Measurements from ENCODE around the gene PDIA6. TPM values are rescaled to one million over a fixed set of nuclear protein-coding genes. Genes with fewer than 3 reads are reported as not detected.
"Not testable (repeated sequence)": the region's sequence is repeated elsewhere in the genome, so short reads cannot be mapped to it uniquely, and the experiment has no call there.

PDIA6 gene
- polyA plus RNA-seq, 4 donors = 24.4 to 311 (median 165) TPM

DNA sequence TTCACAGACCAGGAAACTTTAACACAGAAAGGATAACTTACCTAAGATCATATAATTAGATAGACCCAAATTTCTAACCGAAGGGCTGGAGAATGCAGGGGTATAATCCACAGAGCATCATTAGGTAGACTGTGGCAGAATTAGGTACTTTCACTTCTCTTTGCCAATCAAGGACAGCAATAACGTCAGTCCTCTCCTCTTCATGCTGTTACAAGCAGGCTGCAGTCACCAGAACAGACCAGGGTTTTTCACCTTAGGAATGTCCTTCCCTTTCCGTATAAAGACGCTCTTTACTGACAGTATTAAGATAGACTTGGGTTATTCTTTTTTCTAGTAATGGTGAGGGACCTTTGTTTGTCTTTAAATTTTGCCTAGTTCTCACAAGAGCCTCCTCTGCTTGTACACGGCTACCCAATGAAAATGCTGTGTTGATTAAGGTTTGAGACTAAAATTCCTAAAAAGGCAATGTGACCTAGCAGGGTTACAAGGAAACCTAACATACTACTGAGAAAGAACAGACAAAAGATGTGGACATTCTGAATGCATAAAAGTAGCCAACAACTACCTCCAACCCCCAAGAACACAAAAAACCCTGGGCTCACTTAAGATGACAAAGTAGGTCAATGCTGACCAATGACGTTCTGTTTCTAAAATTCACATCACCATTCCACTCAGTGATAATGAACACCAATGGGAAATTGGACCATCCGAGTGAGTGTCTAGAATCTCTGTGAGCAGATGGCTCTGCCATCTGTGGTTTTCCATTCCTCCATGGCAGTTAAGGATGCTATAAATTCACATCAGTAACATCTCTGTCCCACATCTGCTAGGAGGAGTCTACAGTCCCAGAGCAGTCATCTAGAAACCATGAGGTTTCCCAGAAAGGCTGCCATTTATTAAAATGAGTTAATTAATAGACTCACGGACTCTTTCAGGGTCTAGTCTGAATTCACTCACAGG lies 2.1 kb downstream of the PDIA6 start:
- DNase-seq = peak; percentile 27 to 30
- Histone ChIP-seq H3K4me1 (ENCODE audit: control insufficient read depth in 3 of 3, insufficient read depth in 2 of 3, low read depth in 1 of 3, low read length in 2 of 3) (peaks cover 3 to 25% (median 9%) of the 10 kb centered on the region in 3 donors), H3K9me3 (ENCODE audit: control insufficient read depth in 2 of 2, insufficient read depth in 1 of 2, low read depth in 1 of 2, low read length in 1 of 2) (no peaks in the 10 kb centered on the region), H3K27ac (ENCODE audit: low read depth in 1 of 3, low read length in 2 of 3) (peak overlapping the region in 1 of 3 donors; percentile 55), H3K36me3 (ENCODE audit: control insufficient read depth in 3 of 3, insufficient read depth in 2 of 3, low read depth in 1 of 3, low read length in 3 of 3) (peaks cover 0 to 12% (median 2%) of the 10 kb centered on the region in 3 donors), H3K27me3 (ENCODE audit: control insufficient read depth in 3 of 3, insufficient read depth in 3 of 3, low read length in 3 of 3) (no peaks in the 10 kb centered on the region), H3K4me3 (ENCODE audit: low read depth in 1 of 3, low read length in 3 of 3) (peak overlapping the region in 1 of 3 donors; percentile 80)
- no peak for FAIRE-seq
- WGBS, 3 donors = 20 to 28% (median 23%) methylated on average over 8 of the region's 8 CpGs

DNA sequence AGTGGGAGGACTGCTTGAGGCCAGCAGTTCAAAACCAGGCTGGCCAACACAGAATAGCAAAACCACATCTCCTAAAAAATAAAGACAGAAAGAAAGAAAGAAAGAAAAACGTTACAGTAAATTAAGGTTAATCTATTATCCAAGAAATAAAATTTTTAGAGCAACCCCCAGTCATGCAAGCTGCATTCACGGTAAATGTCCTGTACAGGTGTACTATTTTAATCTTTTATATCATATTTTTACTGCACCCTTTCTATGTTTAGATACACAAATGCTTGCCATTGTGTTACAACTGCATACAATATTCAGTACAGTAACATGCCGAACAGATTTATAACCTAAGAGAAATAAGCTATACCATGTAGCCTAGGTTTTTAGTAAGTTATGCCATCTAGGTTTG lies 6.0 kb downstream of the PDIA6 start:
- WGBS, 3 donors = 53 to 76% (median 67%) methylated on average over 3 of the region's 3 CpGs
- no peak overlapping the region for H3K27ac ChIP-seq (ENCODE audit: low read depth in 1 of 3, low read length in 2 of 3)
- FAIRE-seq (no peak), DNase-seq (no peak)
- no peaks in the 10 kb centered on the region for H3K9me3 ChIP-seq (ENCODE audit: control insufficient read depth in 2 of 2, insufficient read depth in 1 of 2, low read depth in 1 of 2, low read length in 1 of 2)
- no peak overlapping the region for H3K4me3 ChIP-seq (ENCODE audit: low read depth in 1 of 3, low read length in 3 of 3)
- H3K27me3 ChIP-seq (ENCODE audit: control insufficient read depth in 3 of 3, insufficient read depth in 3 of 3, low read length in 3 of 3) = no peaks in the 10 kb centered on the region
- H3K36me3 ChIP-seq (ENCODE audit: control insufficient read depth in 3 of 3, insufficient read depth in 2 of 3, low read depth in 1 of 3, low read length in 3 of 3) = peaks cover 2 to 17% (median 2%) of the 10 kb centered on the region in 3 donors
- peaks cover 3 to 25% (median 3%) of the 10 kb centered on the region in 3 donors for H3K4me1 ChIP-seq (ENCODE audit: control insufficient read depth in 3 of 3, insufficient read depth in 2 of 3, low read depth in 1 of 3, low read length in 2 of 3)

DNA sequence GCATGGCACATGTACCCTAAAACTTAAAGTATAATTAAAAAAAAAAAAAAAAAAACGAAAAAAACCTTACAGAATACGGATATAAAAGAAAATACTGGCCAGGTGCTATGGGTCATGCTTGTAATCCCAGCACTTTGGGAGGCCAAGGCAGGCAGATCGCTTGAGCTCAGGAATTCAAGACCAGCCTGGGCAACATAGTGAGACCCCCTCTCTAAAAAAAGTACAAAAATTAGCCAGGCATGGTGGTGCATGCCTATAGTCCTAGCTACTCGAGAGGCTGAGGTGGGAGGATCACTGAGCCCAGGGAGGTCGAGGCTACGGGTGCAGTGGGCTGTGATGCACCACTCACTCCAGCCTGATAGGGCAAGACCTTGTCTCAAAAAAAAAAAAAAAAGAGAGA lies 6.6 kb downstream of the PDIA6 start:
- FAIRE-seq; H3K9me3 ChIP-seq (ENCODE audit: control insufficient read depth in 2 of 2, insufficient read depth in 1 of 2, low read depth in 1 of 2, low read length in 1 of 2); H3K27me3 ChIP-seq (ENCODE audit: control insufficient read depth in 3 of 3, insufficient read depth in 3 of 3, low read length in 3 of 3); H3K27ac ChIP-seq (ENCODE audit: low read depth in 1 of 3, low read length in 2 of 3); DNase-seq; H3K4me3 ChIP-seq (ENCODE audit: low read depth in 1 of 3, low read length in 3 of 3): not testable (repeated sequence)
- H3K4me1 ChIP-seq (ENCODE audit: control insufficient read depth in 3 of 3, insufficient read depth in 2 of 3, low read depth in 1 of 3, low read length in 2 of 3) = peaks cover 3 to 20% (median 3%) of the 10 kb centered on the region in 3 donors
- peaks cover 2 to 18% (median 4%) of the 10 kb centered on the region in 3 donors for H3K36me3 ChIP-seq (ENCODE audit: control insufficient read depth in 3 of 3, insufficient read depth in 2 of 3, low read depth in 1 of 3, low read length in 3 of 3)
- WGBS, 3 donors = 90 to 95% (median 95%) methylated on average over 6 of the region's 6 CpGs

DNA sequence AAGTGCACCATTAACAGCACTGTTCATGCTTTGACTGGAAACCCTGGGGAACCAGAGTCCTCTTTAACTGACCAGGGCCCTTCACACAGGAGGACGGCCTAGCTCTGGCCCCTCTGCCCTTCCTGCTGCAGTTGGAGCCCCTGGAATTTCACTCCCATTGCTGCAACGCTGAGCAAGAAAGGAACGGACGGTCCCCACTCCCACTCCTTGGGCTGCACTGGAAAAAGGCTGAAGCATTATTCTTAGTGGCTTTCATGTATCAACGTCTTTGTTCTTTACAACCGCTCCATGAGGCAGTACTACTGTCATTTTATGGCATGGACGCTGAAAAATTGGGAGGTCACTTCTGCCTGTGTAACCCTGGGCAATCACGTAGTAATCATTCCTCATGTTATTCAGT lies 9.9 kb downstream of the PDIA6 start:
- Histone ChIP-seq H3K4me1 (ENCODE audit: control insufficient read depth in 3 of 3, insufficient read depth in 2 of 3, low read depth in 1 of 3, low read length in 2 of 3) (peaks cover 0 to 3% (median 3%) of the 10 kb centered on the region in 3 donors), H3K9me3 (ENCODE audit: control insufficient read depth in 2 of 2, insufficient read depth in 1 of 2, low read depth in 1 of 2, low read length in 1 of 2) (no peaks in the 10 kb centered on the region), H3K4me3 (ENCODE audit: low read depth in 1 of 3, low read length in 3 of 3) (no peak overlapping the region), H3K36me3 (ENCODE audit: control insufficient read depth in 3 of 3, insufficient read depth in 2 of 3, low read depth in 1 of 3, low read length in 3 of 3) (peaks cover 2 to 24% (median 10%) of the 10 kb centered on the region in 3 donors), H3K27ac (ENCODE audit: low read depth in 1 of 3, low read length in 2 of 3) (no peak overlapping the region), H3K27me3 (ENCODE audit: control insufficient read depth in 3 of 3, insufficient read depth in 3 of 3, low read length in 3 of 3) (no peaks in the 10 kb centered on the region)
- no peak for FAIRE-seq
- DNase-seq = no peak
- 79 to 82% (median 80%) methylated on average over 8 of the region's 8 CpGs for WGBS, 3 donors

GRCh38 chr2:10800163-10800562 lies 12.4 kb downstream of the PDIA6 start:
- 97 to 99% (median 98%) methylated on average over 4 of the region's 4 CpGs for WGBS, 3 donors
- Histone ChIP-seq H3K27me3 (ENCODE audit: control insufficient read depth in 3 of 3, insufficient read depth in 3 of 3, low read length in 3 of 3) (no peaks in the 10 kb centered on the region), H3K9me3 (ENCODE audit: control insufficient read depth in 2 of 2, insufficient read depth in 1 of 2, low read depth in 1 of 2, low read length in 1 of 2) (no peaks in the 10 kb centered on the region), H3K27ac (ENCODE audit: low read depth in 1 of 3, low read length in 2 of 3) (no peak overlapping the region), H3K4me3 (ENCODE audit: low read depth in 1 of 3, low read length in 3 of 3) (no peak overlapping the region), H3K36me3 (ENCODE audit: control insufficient read depth in 3 of 3, insufficient read depth in 2 of 3, low read depth in 1 of 3, low read length in 3 of 3) (peaks cover 2 to 29% (median 17%) of the 10 kb centered on the region in 3 donors), H3K4me1 (ENCODE audit: control insufficient read depth in 3 of 3, insufficient read depth in 2 of 3, low read depth in 1 of 3, low read length in 2 of 3) (peaks cover 0 to 3% (median 0%) of the 10 kb centered on the region in 3 donors)
- no peak for DNase-seq
- FAIRE-seq = no peak

GRCh38 chr2:10798783-10799182 lies 13.8 kb downstream of the PDIA6 start:
- 85 to 89% (median 87%) methylated on average over 8 of the region's 8 CpGs for WGBS, 3 donors
- Histone ChIP-seq H3K4me1 (ENCODE audit: control insufficient read depth in 3 of 3, insufficient read depth in 2 of 3, low read depth in 1 of 3, low read length in 2 of 3) (peaks cover 0 to 3% (median 2%) of the 10 kb centered on the region in 3 donors), H3K4me3 (ENCODE audit: low read depth in 1 of 3, low read length in 3 of 3) (no peak overlapping the region), H3K9me3 (ENCODE audit: control insufficient read depth in 2 of 2, insufficient read depth in 1 of 2, low read depth in 1 of 2, low read length in 1 of 2) (no peaks in the 10 kb centered on the region), H3K36me3 (ENCODE audit: control insufficient read depth in 3 of 3, insufficient read depth in 2 of 3, low read depth in 1 of 3, low read length in 3 of 3) (peaks cover 6 to 38% (median 17%) of the 10 kb centered on the region in 3 donors), H3K27ac (ENCODE audit: low read depth in 1 of 3, low read length in 2 of 3) (no peak overlapping the region), H3K27me3 (ENCODE audit: control insufficient read depth in 3 of 3, insufficient read depth in 3 of 3, low read length in 3 of 3) (no peaks in the 10 kb centered on the region)
- FAIRE-seq (no peak), DNase-seq (no peak)

- Histone ChIP-seq H3K4me1 (ENCODE audit: control insufficient read depth in 3 of 3, insufficient read depth in 2 of 3, low read depth in 1 of 3, low read length in 2 of 3) (peaks cover 0 to 2% (median 0%) of the 10 kb centered on the region in 3 donors), H3K27ac (ENCODE audit: low read depth in 1 of 3, low read length in 2 of 3) (no peak overlapping the region), H3K9me3 (ENCODE audit: control insufficient read depth in 2 of 2, insufficient read depth in 1 of 2, low read depth in 1 of 2, low read length in 1 of 2) (no peaks in the 10 kb centered on the region), H3K36me3 (ENCODE audit: control insufficient read depth in 3 of 3, insufficient read depth in 2 of 3, low read depth in 1 of 3, low read length in 3 of 3) (peaks cover 4 to 44% (median 23%) of the 10 kb centered on the region in 3 donors), H3K4me3 (ENCODE audit: low read depth in 1 of 3, low read length in 3 of 3) (no peak overlapping the region), H3K27me3 (ENCODE audit: control insufficient read depth in 3 of 3, insufficient read depth in 3 of 3, low read length in 3 of 3) (no peaks in the 10 kb centered on the region)
- WGBS, 3 donors = 91% methylated on average over 2 of the region's 2 CpGs
- DNase-seq = no peak
- no peak for FAIRE-seq
Measured at GRCh38 chr2:10796703-10797102, 15.9 kb downstream of the PDIA6 start.

DNA sequence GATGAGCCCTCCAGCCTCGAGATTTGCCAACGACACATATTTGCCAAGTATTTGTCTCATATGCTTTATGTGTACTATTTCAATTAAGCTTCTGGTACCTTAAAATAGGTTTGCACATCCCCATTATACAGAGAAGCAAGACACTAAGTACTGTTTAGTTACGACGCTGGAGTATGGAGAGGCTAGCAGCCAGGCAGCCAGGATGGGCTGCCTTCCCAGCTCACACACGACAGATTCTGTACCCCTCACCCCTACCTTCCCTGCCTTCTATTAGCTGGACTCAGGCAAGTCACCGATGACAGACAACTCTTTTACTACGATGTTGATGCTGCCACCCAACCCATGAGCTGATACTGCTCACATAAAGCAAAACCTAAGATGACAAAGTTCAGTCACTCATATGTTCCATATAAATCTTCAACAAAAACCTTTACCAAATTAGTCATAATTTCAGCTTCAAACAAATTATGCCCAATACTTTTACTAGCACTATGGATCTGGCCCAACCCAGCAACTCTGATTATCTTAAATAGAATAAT lies 17.0 kb downstream of the PDIA6 start:
- no peaks in the 10 kb centered on the region for H3K27me3 ChIP-seq (ENCODE audit: control insufficient read depth in 3 of 3, insufficient read depth in 3 of 3, low read length in 3 of 3)
- DNase-seq (no peak), FAIRE-seq (no peak)
- WGBS, 3 donors = 61 to 70% (median 66%) methylated on average over 7 of the region's 7 CpGs
- H3K36me3 ChIP-seq (ENCODE audit: control insufficient read depth in 3 of 3, insufficient read depth in 2 of 3, low read depth in 1 of 3, low read length in 3 of 3) = peaks cover 3 to 47% (median 19%) of the 10 kb centered on the region in 3 donors
- H3K27ac ChIP-seq (ENCODE audit: low read depth in 1 of 3, low read length in 2 of 3) = no peak overlapping the region
- peaks cover 0 to 2% (median 0%) of the 10 kb centered on the region in 3 donors for H3K4me1 ChIP-seq (ENCODE audit: control insufficient read depth in 3 of 3, insufficient read depth in 2 of 3, low read depth in 1 of 3, low read length in 2 of 3)
- no peaks in the 10 kb centered on the region for H3K9me3 ChIP-seq (ENCODE audit: control insufficient read depth in 2 of 2, insufficient read depth in 1 of 2, low read depth in 1 of 2, low read length in 1 of 2)
- no peak overlapping the region for H3K4me3 ChIP-seq (ENCODE audit: low read depth in 1 of 3, low read length in 3 of 3)
